H1 (cell line): ENCODE data around the gene PKP3. TPM values are rescaled to one million over a fixed set of nuclear protein-coding genes. Genes with fewer than 3 reads are reported as not detected.

Source experiments
- CTCF ChIA-PET: fragments of 300-600 bp; sonication (Branson Sonifier 250); formaldehyde crosslinking; loops from one replicate; lab custom pipeline; 2021; ENCODE audit not compliant: partially characterized antibody; lab: Charles Lee
- POLR2A ChIA-PET: fragments of 300-600 bp; sonication (Branson Sonifier 250); formaldehyde crosslinking; loops from one replicate; lab custom pipeline; 2021; ENCODE audit warnings: inconsistent platforms; ENCODE audit not compliant: partially characterized antibody; lab: Charles Lee
- DNase-seq, 2 experiments: peaks; one replicate each; pipeline versions ENCODE4 v3.0.0 to v3.0.0-alpha.2; 2010 to 2022; ENCODE audit warnings: low spot score in 2 of 2, low read depth in 1 of 2, mixed read lengths in 1 of 2
- FAIRE-seq: peaks from 2 replicates; lab custom pipeline; 2011; peaks lifted over from hg19 to GRCh38; lab: Jason Lieb, UNC
- H2AFZ ChIP-seq: 2 replicates; pipeline ENCODE4 v1.8.1; 2012; ENCODE audit warnings: low read length, inconsistent platforms
- H2AK5ac ChIP-seq: 2 replicates; pipeline ENCODE4 v1.6.1; 2013; ENCODE audit warnings: low read depth, low read length
- H2BK120ac ChIP-seq: replicated peaks from 2 replicates; pipeline ENCODE3; 2013; ENCODE audit warnings: low read depth, low read length, inconsistent platforms
- H2BK12ac ChIP-seq: 2 replicates; pipeline ENCODE4 v1.6.1; 2013; ENCODE audit warnings: low read depth, low read length
- H2BK15ac ChIP-seq: 2 replicates; pipeline ENCODE4 v1.6.1; 2013; ENCODE audit warnings: low read length
- H2BK20ac ChIP-seq: 2 replicates; pipeline ENCODE4 v1.6.1; 2013; ENCODE audit warnings: low read length
- H2BK5ac ChIP-seq: 2 replicates; pipeline ENCODE4 v1.6.1; 2013; ENCODE audit warnings: low read depth, low read length
- H3K14ac ChIP-seq: 2 replicates; pipeline ENCODE4 v1.6.1; 2013; ENCODE audit warnings: inconsistent platforms; ENCODE audit not compliant: insufficient read length
- H3K18ac ChIP-seq: 2 replicates; pipeline ENCODE4 v1.6.1; 2013; ENCODE audit warnings: low read length; ENCODE audit errors: extremely low read depth
- H3K23ac ChIP-seq: 2 replicates; pipeline ENCODE4 v1.6.1; 2013; ENCODE audit warnings: inconsistent platforms; ENCODE audit not compliant: insufficient read length
- H3K23me2 ChIP-seq: 2 replicates; pipeline ENCODE4 v1.6.1; 2013; ENCODE audit warnings: low read depth, low read length
- H3K27ac ChIP-seq: 2 replicates; pipeline ENCODE4 v1.6.1; 2011; ENCODE audit warnings: low read depth, low read length, inconsistent platforms
- H3K27me3 ChIP-seq, 4 experiments: replicated peaks in 1 of 4; 1 replicate in 1 of 4; 2 replicates in 3 of 4; pipeline versions ENCODE4 v1.6.1 to v1.8.1; 2011 to 2013; ENCODE audit warnings: low read length in 3 of 4, mild to moderate bottlenecking in 3 of 4, inconsistent platforms in 2 of 4, mixed read lengths in 2 of 4, moderate library complexity in 1 of 4; ENCODE audit not compliant: control insufficient read depth in 3 of 4, insufficient read depth in 3 of 4; ENCODE audit errors: extremely low read depth in 1 of 4
- H3K36me3 ChIP-seq, 4 experiments: 2 replicates each; pipeline versions ENCODE4 v1.6.1 to v1.8.1; 2011 to 2013; ENCODE audit warnings: mild to moderate bottlenecking in 4 of 4, low read length in 3 of 4, moderate library complexity in 2 of 4, control low read depth in 1 of 4, inconsistent platforms in 1 of 4; ENCODE audit not compliant: insufficient read depth in 4 of 4, control insufficient read depth in 2 of 4
- H3K4ac ChIP-seq: replicated peaks from 2 replicates; pipeline ENCODE3; 2013; ENCODE audit warnings: low read length, low read depth, mixed read lengths, inconsistent platforms; ENCODE audit not compliant: insufficient read length
- H3K4me1 ChIP-seq, 4 experiments: replicated peaks in 1 of 4; 1 replicate in 1 of 4; 2 replicates in 3 of 4; pipeline versions ENCODE4 v1.6.1 to v1.8.1; 2011 to 2013; ENCODE audit warnings: low read length in 3 of 4, inconsistent platforms in 2 of 4, mixed read lengths in 1 of 4; ENCODE audit not compliant: insufficient read depth in 4 of 4, control insufficient read depth in 3 of 4
- H3K4me2 ChIP-seq, 2 experiments: 2 replicates each; pipeline versions ENCODE4 v1.6.1 to v1.8.1; 2011 to 2013; ENCODE audit warnings: low read depth in 2 of 2, low read length in 2 of 2, control low read depth in 1 of 2, inconsistent platforms in 1 of 2, mild to moderate bottlenecking in 1 of 2; ENCODE audit not compliant: insufficient read depth in 1 of 2
- H3K4me3 ChIP-seq, 4 experiments: fragments of 200-600, 300-600 bp in 1 of 4; sonication (generic), shearing (Covaris generic), sonication (Bioruptor Twin) in 1 of 4; 2 replicates each; pipeline versions ENCODE4 v1.5.1 to v1.8.1; 2011 to 2016; ENCODE audit warnings: low read length in 4 of 4, low read depth in 3 of 4, control low read depth in 2 of 4, inconsistent platforms in 2 of 4, mild to moderate bottlenecking in 2 of 4, mixed read lengths in 1 of 4, moderate library complexity in 1 of 4; ENCODE audit not compliant: insufficient read depth in 2 of 4; ENCODE audit errors: extremely low read depth in 1 of 4
- H3K56ac ChIP-seq: replicated peaks from 2 replicates; pipeline ENCODE3; 2013; ENCODE audit warnings: low read depth, mild to moderate bottlenecking, mixed read lengths, low read length, inconsistent platforms; ENCODE audit not compliant: insufficient read length
- H3K79me1 ChIP-seq: 2 replicates; pipeline ENCODE4 v1.6.1; 2013; ENCODE audit warnings: low read depth, low read length, control low read depth
- H3K79me2 ChIP-seq, 2 experiments: 2 replicates each; pipeline versions ENCODE4 v1.6.1 to v1.8.1; 2012 to 2013; ENCODE audit warnings: low read length in 2 of 2, mild to moderate bottlenecking in 2 of 2, inconsistent platforms in 1 of 2; ENCODE audit not compliant: insufficient read depth in 2 of 2, control insufficient read depth in 1 of 2
- H3K9ac ChIP-seq, 4 experiments: replicated peaks in 1 of 4; 1 replicate in 1 of 4; 2 replicates in 3 of 4; pipeline versions ENCODE4 v1.6.1 to v1.8.1; 2011 to 2013; ENCODE audit warnings: low read depth in 3 of 4, low read length in 3 of 4, control low read depth in 2 of 4, mild to moderate bottlenecking in 2 of 4, moderate library complexity in 2 of 4, inconsistent platforms in 1 of 4; ENCODE audit errors: extremely low read depth in 1 of 4
- H3K9me3 ChIP-seq, 2 experiments: 2 replicates each; pipeline versions ENCODE4 v1.6.1 to v1.8.1; 2012 to 2013; ENCODE audit warnings: mild to moderate bottlenecking in 2 of 2, moderate library complexity in 2 of 2, control low read depth in 1 of 2, inconsistent platforms in 1 of 2, low read depth in 1 of 2, low read length in 1 of 2, mixed read lengths in 1 of 2; ENCODE audit not compliant: insufficient read depth in 2 of 2
- H4K20me1 ChIP-seq, 2 experiments: replicated peaks in 1 of 2; 2 replicates each; pipeline versions ENCODE3 to v1.8.1; 2011 to 2013; ENCODE audit warnings: inconsistent platforms in 2 of 2, low read length in 2 of 2, mild to moderate bottlenecking in 1 of 2; ENCODE audit not compliant: insufficient read depth in 2 of 2, control insufficient read depth in 1 of 2
- H4K5ac ChIP-seq: 2 replicates; pipeline ENCODE4 v1.6.1; 2013; ENCODE audit warnings: low read length, low read depth, mixed read lengths, inconsistent platforms; ENCODE audit not compliant: insufficient read length
- H4K8ac ChIP-seq: 2 replicates; pipeline ENCODE4 v1.8.0; 2013; ENCODE audit warnings: mild to moderate bottlenecking, moderate library complexity, low read length, inconsistent platforms; ENCODE audit not compliant: insufficient read depth; ENCODE audit errors: extremely low read depth
- H4K91ac ChIP-seq: replicated peaks from 2 replicates; pipeline ENCODE3; 2013; ENCODE audit warnings: low read length, mixed read lengths, inconsistent platforms; ENCODE audit not compliant: insufficient read length
- BACH1 ChIP-seq: IDR thresholded peaks from 2 replicates; pipeline ENCODE4 v1.6.1; 2012; ENCODE audit warnings: low read length, improper control_type of control experiment
- RBBP5 ChIP-seq: IDR thresholded peaks from 2 replicates; pipeline ENCODE4 v1.7.1; 2012; ENCODE audit warnings: low read depth, mild to moderate bottlenecking, inconsistent platforms, low read length, moderate library complexity, borderline replicate concordance
- SIX5 ChIP-seq: IDR thresholded peaks from 2 replicates; pipeline ENCODE4 v1.6.1; 2011; ENCODE audit warnings: mild to moderate bottlenecking, low read depth, low read length
- WGBS, 2 experiments: shearing (Covaris generic) in 1 of 2; methylation state at CpG; one replicate each; pipeline versions ENCODE4 v1.1.6 to v1.1.7; 2013 to 2015; ENCODE audit warnings: low lambda C conversion rate in 2 of 2, mixed read lengths in 2 of 2, inconsistent platforms in 1 of 2, low coverage in 1 of 2, missing lambda C conversion rate in 1 of 2; ENCODE audit not compliant: insufficient replicate concordance in 2 of 2, insufficient coverage in 1 of 2, insufficient read length in 1 of 2; ENCODE audit errors: extremely low coverage in 1 of 2, missing lambda C conversion rate in 1 of 2; 5-methylcytosine and 5-hydroxymethylcytosine counted together
- polyA plus RNA-seq, 7 experiments: library from polyadenylated mRNA; depleted of rRNA in 3 of 7; stranded (reverse) in 5 of 7; unstranded in 2 of 7; fragments of >200 nt in 5 of 7; fragments of 200-250 nt in 2 of 7; gene quantifications; 1 replicate in 5 of 7; 2 replicates in 1 of 7; 4 replicates in 1 of 7; pipeline versions ENCODE4 v1.2.1 to v1.2.3, GENCODE V29; 2011 to 2013; ENCODE audit warnings: missing spikeins in 2 of 7, mixed read lengths in 2 of 7
- total RNA-seq: library from RNA; stranded (reverse); fragmentation: NEBNext Ultra II Directional; extraction: Animal tissue kit (Norgen Biotek cat#: 25700); gene quantifications from 2 replicates; pipeline ENCODE4 v1.2.1, GENCODE V29; 2021

PKP3 gene
- total and polyA plus RNA-seq, 2 of the 8 experiments (the other 6 are each of a cell fraction or from before 2014, with no cell fraction given) = 16.7 to 28.7 TPM

DNA sequence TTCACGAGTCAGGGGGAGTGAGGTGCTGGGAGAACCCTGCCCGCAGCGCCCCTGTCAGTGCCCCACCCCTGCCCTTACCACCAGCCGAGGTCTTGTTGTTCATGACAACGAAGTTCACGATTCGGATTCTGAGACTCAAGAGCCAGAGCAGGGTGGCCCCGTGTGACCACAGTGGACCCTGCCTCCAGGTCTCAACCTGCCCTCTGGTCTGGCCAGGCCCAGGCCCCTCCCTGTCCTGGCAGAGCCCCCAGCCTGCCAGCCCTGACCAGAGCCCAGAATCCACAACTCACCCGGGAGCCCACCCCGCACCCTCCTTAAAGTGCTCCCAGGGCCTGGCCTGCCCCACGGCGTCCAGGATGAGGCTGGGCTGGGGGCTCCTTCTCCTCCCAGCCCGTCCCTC lies 37.9 kb downstream of the PKP3 start:
- H3K4me3 ChIP-seq = no peak overlapping the region
- H3K9me3 ChIP-seq = peaks cover under 1% of the 10 kb centered on the region in 2 experiments; a peak in 2 of 4 replicates
- H2BK15ac ChIP-seq = no peak overlapping the region
- H3K14ac ChIP-seq = no peak overlapping the region
- no peak overlapping the region for H4K91ac ChIP-seq
- H2BK20ac ChIP-seq = no peak overlapping the region
- no peaks in the 10 kb centered on the region for H3K79me1 ChIP-seq
- H3K18ac ChIP-seq = no peak overlapping the region
- H3K9ac ChIP-seq = no peak overlapping the region
- H3K23ac ChIP-seq = no peak overlapping the region
- H2BK5ac ChIP-seq = no peak overlapping the region
- H4K20me1 ChIP-seq = no peaks in the 10 kb centered on the region
- no peak overlapping the region for H4K8ac ChIP-seq
- no peak overlapping the region for H3K56ac ChIP-seq
- no peaks in the 10 kb centered on the region; a peak in 1 of 7 replicates for H3K4me1 ChIP-seq
- no peak overlapping the region for H3K27ac ChIP-seq
- no peak overlapping the region for H2BK120ac ChIP-seq
- H4K5ac ChIP-seq = no peak overlapping the region
- no peak overlapping the region for H2AFZ ChIP-seq
- no peak for TF ChIP-seq SIX5
- TF ChIP-seq BACH1 = no peak
- no peak for TF ChIP-seq RBBP5
- POLR2A ChIA-PET = no interaction called here
- H3K79me2 ChIP-seq = no peaks in the 10 kb centered on the region
- no peak overlapping the region for H3K4me2 ChIP-seq
- CTCF ChIA-PET = interaction anchor here (0.8 to 1.7 kb wide), 2 partner anchors 16 to 17 kb away, joined by 3 to 5 read pairs; partner anchors contain the start of gene SIGIRR
- H3K27me3 ChIP-seq = no peaks in the 10 kb centered on the region
- no peak overlapping the region for H2BK12ac ChIP-seq
- no peak for FAIRE-seq
- WGBS, 2 experiments = 93% methylated on average over 13 of the region's 13 CpGs; no CpG with 5 or more reads in 1 of the 2 experiments
- DNase-seq = no peak
- no peak overlapping the region for H2AK5ac ChIP-seq
- no peaks in the 10 kb centered on the region for H3K36me3 ChIP-seq
- no peaks in the 10 kb centered on the region for H3K23me2 ChIP-seq
- no peak overlapping the region for H3K4ac ChIP-seq
